Naive thymus-derived CD8-positive, alpha-beta T cell (primary cell): ENCODE results near the gene RFC5. TPM values are rescaled to one million over a fixed set of nuclear protein-coding genes. Genes with fewer than 3 reads are reported as not detected.
"Not testable (repeated sequence)": the region's sequence is repeated elsewhere in the genome, so short reads cannot be mapped to it uniquely, and the experiment has no call there.

ENCODE experiments used
- ATAC-seq, 2 donors: fragments of 150-1000 bp; cut with Tn5 transposase in 1 of 2; sonication (Bioruptor Pico), chemical (Tn5 transposase) in 1 of 2; 1 replicate in 1 of 2; 2 replicates in 1 of 2; pipeline ENCODE4 v1.10.0; 2021; ENCODE audit warnings: mild to moderate bottlenecking in 2 of 2, moderate library complexity in 2 of 2
- POLR2A ChIA-PET: fragments of 350-600 bp; sonication (Branson Sonifier 250); formaldehyde crosslinking; loops from one replicate; lab custom pipeline; 2021; ENCODE audit warnings: antibody characterized with exemption; lab: Charles Lee
- DNase-seq, 10 donors: peaks; one replicate each; pipeline versions ENCODE4 v3.0.0 to v3.0.0-alpha.2; 2020 to 2022
- H3K27ac Mint-ChIP-seq, 10 donors: one replicate each; pipeline ENCODE4 v1.8.0; 2020 to 2022; ENCODE audit warnings: mild to moderate bottlenecking in 10 of 10, mixed read lengths in 10 of 10, moderate library complexity in 4 of 10, inconsistent platforms in 1 of 10
- H3K27me3 Mint-ChIP-seq, 5 donors: one replicate each; pipeline ENCODE4 v1.8.0; 2021 to 2022; ENCODE audit warnings: mixed read lengths in 5 of 5
- H3K36me3 Mint-ChIP-seq, 3 donors: one replicate each; pipeline ENCODE4 v1.8.0; 2020 to 2022; ENCODE audit warnings: mixed read lengths in 3 of 3, mild to moderate bottlenecking in 2 of 3, inconsistent platforms in 1 of 3
- H3K4me1 Mint-ChIP-seq, 4 donors: one replicate each; pipeline ENCODE4 v1.8.0; 2021 to 2022; ENCODE audit warnings: mixed read lengths in 4 of 4
- H3K4me3 Mint-ChIP-seq, 10 donors: one replicate each; pipeline ENCODE4 v1.8.0; 2020 to 2022; ENCODE audit warnings: mild to moderate bottlenecking in 10 of 10, mixed read lengths in 10 of 10, moderate library complexity in 6 of 10, inconsistent platforms in 1 of 10
- H3K9me3 Mint-ChIP-seq, 9 donors: one replicate each; pipeline ENCODE4 v1.8.0; 2020 to 2022; ENCODE audit warnings: mixed read lengths in 9 of 9, mild to moderate bottlenecking in 3 of 9, inconsistent platforms in 1 of 9, moderate library complexity in 1 of 9
- polyA plus RNA-seq, 3 donors: library from polyadenylated mRNA; unstranded; fragments of 300-500 nt; fragmentation: Illumina TruSeq; gene quantifications; one replicate each; pipeline ENCODE4 v1.2.3, GENCODE V29; 2021
- total RNA-seq, 8 experiments: library from RNA in 2 of 8; stranded (reverse) in 2 of 8; gene quantifications; one replicate each; pipeline ENCODE4 v1.2.3 and lab custom pipeline; 2021 to 2026

RFC5 gene
- total and polyA plus RNA-seq, 5 experiments from 2014 or later, result 12.3 to 18.4 (median 16.1) TPM

DNA sequence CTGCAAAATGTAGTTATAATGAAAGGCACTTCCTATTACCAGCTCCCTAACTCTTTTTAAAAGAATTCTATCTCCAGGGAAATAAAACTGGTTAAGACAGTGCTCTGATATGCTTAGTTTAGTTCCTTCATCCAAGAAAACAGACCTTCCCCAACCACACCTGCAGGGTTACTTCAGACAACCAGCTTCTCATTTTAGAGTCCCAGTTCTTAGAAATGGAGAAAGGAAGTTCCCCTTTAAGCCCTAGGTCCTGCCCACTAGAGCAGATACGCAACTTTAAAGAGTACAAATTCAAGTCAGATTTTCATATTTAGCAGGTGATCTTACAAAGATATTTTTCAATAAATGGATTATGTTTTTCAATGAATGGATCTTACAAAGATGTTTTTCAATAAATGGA is 48.9 kb downstream of the RFC5 start:
- H3K4me1 Mint-ChIP-seq, result peaks cover 22 to 44% (median 39%) of the 10 kb centered on the region in 4 donors
- peak overlapping the region; percentile 57 to 82 (median 66) for H3K4me3 Mint-ChIP-seq
- peak in 1 of 2 donors; percentile 37 for ATAC-seq
- POLR2A ChIA-PET, result interaction anchor here (0.6 to 2.1 kb wide), 3 partner anchors 56 to 311 kb away, joined by 3 to 12 read pairs (median 5); partner anchors contain the start of genes PEBP1 and SUDS3
- DNase-seq, result no peak
- H3K9me3 Mint-ChIP-seq, result no peaks in the 10 kb centered on the region
- peaks cover 0 to 12% (median 0%) of the 10 kb centered on the region in 5 donors for H3K27me3 Mint-ChIP-seq
- no peaks in the 10 kb centered on the region for H3K36me3 Mint-ChIP-seq
- H3K27ac Mint-ChIP-seq, result peak overlapping the region in 7 of 10 donors; percentile 3 to 93 (median 61)

DNA sequence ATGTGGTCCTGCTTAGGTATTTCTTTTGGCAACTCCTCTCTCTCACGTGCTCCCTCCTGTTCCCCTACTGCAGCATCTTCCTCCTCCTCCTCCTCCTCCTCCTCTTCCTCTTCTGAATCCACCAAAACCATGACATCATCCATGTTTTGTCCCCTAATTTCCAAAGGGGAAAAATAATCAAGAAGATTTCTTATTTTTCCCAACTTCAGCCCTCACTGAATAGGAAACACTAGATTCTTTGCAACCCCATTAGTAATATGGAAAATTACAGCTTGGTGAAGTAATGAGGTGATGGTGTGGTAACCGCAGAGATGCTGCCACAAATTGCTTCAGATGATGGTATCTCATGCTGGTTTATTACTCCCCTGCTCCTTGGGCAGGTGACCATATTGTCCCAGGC is 51.9 kb downstream of the RFC5 start:
- Mint-ChIP-seq H3K4me3 (no peak overlapping the region), H3K9me3 (no peaks in the 10 kb centered on the region), H3K36me3 (no peaks in the 10 kb centered on the region), H3K4me1 (peaks cover 12 to 32% (median 24%) of the 10 kb centered on the region in 4 donors), H3K27me3 (peaks cover 0 to 12% (median 0%) of the 10 kb centered on the region in 5 donors), H3K27ac (peak overlapping the region in 2 of 10 donors; percentile 37 to 57)
- no peak for ATAC-seq
- DNase-seq, result no peak
- POLR2A ChIA-PET, result no interaction called here

DNA sequence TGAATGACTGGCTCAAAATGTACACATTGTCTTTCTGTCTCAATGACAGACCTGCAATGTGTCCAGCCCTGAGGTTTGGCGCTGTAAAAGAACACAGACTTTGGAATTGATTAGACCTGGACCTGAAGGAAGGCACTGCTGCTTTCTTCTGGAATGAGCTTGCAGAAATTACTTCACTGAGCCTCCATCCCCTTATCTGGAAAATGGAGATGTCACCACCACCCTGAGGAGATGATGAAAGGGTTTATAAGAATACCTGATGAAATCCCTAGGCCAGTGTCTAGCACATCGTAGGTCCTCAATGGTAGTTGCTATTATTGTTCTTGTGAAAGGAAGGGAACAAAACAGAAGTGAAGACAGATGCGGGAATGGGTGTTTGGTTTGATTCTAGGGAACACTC is 54.1 kb downstream of the RFC5 start:
- H3K4me3 Mint-ChIP-seq, result no peak overlapping the region
- H3K9me3 Mint-ChIP-seq, result no peaks in the 10 kb centered on the region
- POLR2A ChIA-PET, result no interaction called here
- ATAC-seq (no peak), DNase-seq (no peak)
- peaks cover 2 to 11% (median 5%) of the 10 kb centered on the region in 4 donors for H3K4me1 Mint-ChIP-seq
- peaks cover 0 to 12% (median 0%) of the 10 kb centered on the region in 5 donors for H3K27me3 Mint-ChIP-seq
- H3K36me3 Mint-ChIP-seq, result no peaks in the 10 kb centered on the region
- no peak overlapping the region for H3K27ac Mint-ChIP-seq

DNA sequence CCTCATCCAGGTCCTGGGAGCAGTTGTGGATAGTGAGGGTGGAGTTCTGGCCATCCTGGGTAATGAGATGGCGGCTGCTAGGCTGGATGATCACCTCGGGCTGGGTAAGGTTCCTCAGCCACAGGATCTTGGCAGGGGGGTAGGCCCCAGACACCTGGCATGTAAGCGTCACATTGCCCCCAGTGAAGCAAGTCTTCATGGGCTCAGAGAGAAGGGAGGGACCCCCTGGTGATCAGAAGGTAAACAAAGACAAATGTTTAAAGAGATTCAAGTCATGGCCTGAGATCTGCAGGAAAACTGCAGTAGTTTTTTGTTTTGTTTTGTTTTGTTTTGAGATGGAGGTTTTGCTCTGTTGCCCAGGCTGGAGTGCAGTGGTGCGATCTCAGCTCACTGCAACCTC is 57.3 kb downstream of the RFC5 start:
- H3K27ac Mint-ChIP-seq, result no peak overlapping the region
- ATAC-seq (no peak), DNase-seq (no peak)
- no peaks in the 10 kb centered on the region for H3K4me1 Mint-ChIP-seq
- no peaks in the 10 kb centered on the region for H3K36me3 Mint-ChIP-seq
- H3K27me3 Mint-ChIP-seq, result peaks cover 0 to 4% (median 0%) of the 10 kb centered on the region in 5 donors
- POLR2A ChIA-PET, result no interaction called here
- H3K9me3 Mint-ChIP-seq, result peaks cover 0 to 1% (median 0%) of the 10 kb centered on the region in 9 donors
- no peak overlapping the region for H3K4me3 Mint-ChIP-seq

DNA sequence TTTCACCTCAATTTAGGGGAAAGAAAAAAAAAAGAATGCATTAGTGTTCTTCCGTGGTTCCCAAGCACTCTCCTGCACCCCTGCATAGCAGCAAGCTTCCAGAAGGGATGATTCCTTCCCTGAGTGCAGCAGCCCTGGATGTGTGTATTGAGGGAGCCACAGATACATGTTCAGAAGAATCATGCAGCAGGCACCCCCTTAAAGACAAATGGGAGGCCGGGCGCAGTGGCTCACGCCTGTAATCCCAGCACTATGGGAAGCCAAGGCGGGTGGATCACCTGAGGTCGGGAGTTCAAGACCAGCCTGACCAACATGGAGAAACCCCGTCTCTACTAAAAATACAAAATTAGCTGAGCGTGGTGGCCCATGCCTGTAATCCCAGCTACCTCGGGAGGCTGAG is 65.0 kb downstream of the RFC5 start:
- not testable (repeated sequence) for H3K27ac Mint-ChIP-seq, H3K4me1 Mint-ChIP-seq, ATAC-seq, H3K36me3 Mint-ChIP-seq, DNase-seq, H3K9me3 Mint-ChIP-seq, H3K4me3 Mint-ChIP-seq, H3K27me3 Mint-ChIP-seq
- POLR2A ChIA-PET, result interaction anchor here (0.7 kb wide), 1 partner anchor 130 kb away, joined by 3 read pairs; no protein-coding TSS in a partner anchor

Other genes with a start within 250 kb of the RFC5 start
- not detected for gene KSR2, start 47.7 kb upstream of the RFC5 start, total RNA-seq
- not detected for gene KSR2, start 47.7 kb upstream of the RFC5 start, polyA plus RNA-seq
- gene WSB2, start 44.5 kb downstream of the RFC5 start, total RNA-seq, result 10 to 100 TPM; 14.8 to 18.6 TPM
- gene WSB2, start 44.5 kb downstream of the RFC5 start, polyA plus RNA-seq, result 10 to 100 TPM in 2 of 3 donors, 1 to 10 TPM in 1; 7.7 to 16.9 (median 12.4) TPM
- gene VSIG10, start 87.3 kb downstream of the RFC5 start, total RNA-seq, result 1 to 10 TPM; 3.2 to 5.0 TPM
- gene VSIG10, start 87.3 kb downstream of the RFC5 start, polyA plus RNA-seq, result 1 to 10 TPM; 2.0 to 3.1 (median 2.1) TPM
- gene PEBP1, start 119.4 kb downstream of the RFC5 start, total RNA-seq, result 10 to 100 TPM; 85.2 to 86.7 TPM
- 100 to 1,000 TPM; 290 to 344 (median 340) TPM for gene PEBP1, start 119.4 kb downstream of the RFC5 start, polyA plus RNA-seq